OCI-LY3 (cell line): ENCODE results near the gene CTNNBIP1.

ENCODE experiments used
- H2AFZ ChIP-seq: fragments of 200-600, 300-600 bp; shearing (Covaris generic); 2 replicates; pipeline ENCODE4 v1.6.0; 2014; ENCODE audit warnings: antibody characterized with exemption, low read depth, low read length
- H3K27ac ChIP-seq: fragments of 200-600, 300-600 bp; sonication (generic); 2 replicates; pipeline ENCODE4 v1.5.1; 2014; ENCODE audit warnings: mild to moderate bottlenecking, low read length, moderate library complexity, mixed read lengths
- H3K27me3 ChIP-seq: fragments of 200-600, 300-600 bp; sonication (generic); 2 replicates; pipeline ENCODE4 v1.6.1; 2014; ENCODE audit warnings: low read depth, low read length, mixed read lengths
- H3K36me3 ChIP-seq: fragments of 200-600, 300-600 bp; sonication (generic); replicated peaks from 2 replicates; pipeline ENCODE3; 2014; ENCODE audit warnings: low read depth, low read length, mixed read lengths
- H3K4me1 ChIP-seq: fragments of 300-600, 200-600 bp; sonication (generic); 2 replicates; pipeline ENCODE4 v1.6.1; 2014; ENCODE audit warnings: low read length, mixed read lengths
- H3K4me2 ChIP-seq: fragments of 200-600, 300-600 bp; sonication (generic); 2 replicates; pipeline ENCODE4 v1.6.1; 2014; ENCODE audit warnings: low read length, mixed read lengths
- H3K4me3 ChIP-seq: fragments of 300-600, 200-600 bp; sonication (generic); 2 replicates; pipeline ENCODE4 v1.5.1; 2014; ENCODE audit warnings: antibody characterized with exemption, mild to moderate bottlenecking, low read length, moderate library complexity
- H3K79me2 ChIP-seq: fragments of 300-600, 200-600 bp; shearing (Covaris generic); 2 replicates; pipeline ENCODE4 v1.6.1; 2014; ENCODE audit warnings: mild to moderate bottlenecking, low read length, mixed read lengths
- H3K9ac ChIP-seq: fragments of 300-600, 200-600 bp; shearing (Covaris generic); 2 replicates; pipeline ENCODE4 v1.6.0; 2014; ENCODE audit warnings: mild to moderate bottlenecking, low read length, moderate library complexity
- H3K9me3 ChIP-seq: fragments of 200-600, 300-600 bp; shearing (Covaris generic); 2 replicates; pipeline ENCODE4 v1.6.1; 2014; ENCODE audit warnings: low read length, mixed read lengths; ENCODE audit not compliant: insufficient read depth
- H4K20me1 ChIP-seq: fragments of 200-600, 300-600 bp; sonication (generic); 2 replicates; pipeline ENCODE4 v1.6.1; 2016; ENCODE audit warnings: low read length, mixed read lengths; ENCODE audit not compliant: insufficient read depth
- CTCF ChIP-seq: fragments of 200-600, 300-600 bp; sonication (generic); IDR thresholded peaks from 2 replicates; pipeline ENCODE4 v1.5.1; 2014; ENCODE audit warnings: antibody characterized with exemption, low read length, low read depth
- EZH2phosphoT487 ChIP-seq: fragments of 200-600 bp; shearing (Covaris generic); IDR thresholded peaks from 2 replicates; pipeline ENCODE4 v1.6.1; 2018; ENCODE audit warnings: antibody characterized with exemption, mixed run types, low read depth

The CTNNBIP1 gene

GRCh38 chr1:9853249-9853595, 56.8 kb downstream of the CTNNBIP1 start:
- Histone ChIP-seq H3K9me3 (peaks cover 10% of the 10 kb centered on the region; the same call in 1 of the 2 replicates), H3K4me2 (no peak overlapping the region), H3K27me3 (no peaks in the 10 kb centered on the region), H3K4me3 (no peak overlapping the region), H3K27ac (no peak overlapping the region), H2AFZ (no peak overlapping the region), H3K4me1 (peaks cover 11% of the 10 kb centered on the region; the same call in 1 of the 2 replicates), H3K36me3 (no peaks in the 10 kb centered on the region), H4K20me1 (no peaks in the 10 kb centered on the region), H3K79me2 (no peaks in the 10 kb centered on the region), H3K9ac (no peak overlapping the region)
- TF ChIP-seq CTCF (no peak), EZH2phosphoT487 (no peak)

GRCh38 chr1:9852410-9853248, 57.4 kb downstream of the CTNNBIP1 start:
- no peak overlapping the region for H3K9ac ChIP-seq
- no peak overlapping the region for H3K4me2 ChIP-seq
- H3K4me1 ChIP-seq: peaks cover 11% of the 10 kb centered on the region; the same call in 1 of the 2 replicates
- no peak overlapping the region for H3K27ac ChIP-seq
- H3K36me3 ChIP-seq: no peaks in the 10 kb centered on the region
- no peaks in the 10 kb centered on the region for H4K20me1 ChIP-seq
- TF ChIP-seq CTCF (no peak), EZH2phosphoT487 (no peak)
- H2AFZ ChIP-seq: no peak overlapping the region
- H3K27me3 ChIP-seq: no peaks in the 10 kb centered on the region
- H3K4me3 ChIP-seq: no peak overlapping the region
- no peaks in the 10 kb centered on the region for H3K79me2 ChIP-seq
- peaks cover 10% of the 10 kb centered on the region; the same call in 1 of the 2 replicates for H3K9me3 ChIP-seq

- peaks cover 10% of the 10 kb centered on the region; the same call in 1 of the 2 replicates for H3K9me3 ChIP-seq
- no peaks in the 10 kb centered on the region for H3K27me3 ChIP-seq
- H4K20me1 ChIP-seq: no peaks in the 10 kb centered on the region
- no peak overlapping the region for H3K4me2 ChIP-seq
- H3K4me1 ChIP-seq: peaks cover 11% of the 10 kb centered on the region; the same call in 1 of the 2 replicates
- no peaks in the 10 kb centered on the region for H3K79me2 ChIP-seq
- no peak overlapping the region for H3K4me3 ChIP-seq
- H3K36me3 ChIP-seq: no peaks in the 10 kb centered on the region
- no peak overlapping the region for H3K9ac ChIP-seq
- no peak overlapping the region for H2AFZ ChIP-seq
- TF ChIP-seq EZH2phosphoT487 (no peak), CTCF (no peak)
- no peak overlapping the region for H3K27ac ChIP-seq
Measured at GRCh38 chr1:9852004-9852403, 58.1 kb downstream of the CTNNBIP1 start.

GRCh38 chr1:9850442-9851162, 59.5 kb downstream of the CTNNBIP1 start:
- Histone ChIP-seq H3K4me1 (peaks cover 11% of the 10 kb centered on the region; the same call in 1 of the 2 replicates), H3K27ac (no peak overlapping the region), H3K9ac (no peak overlapping the region), H3K9me3 (peaks cover 10% of the 10 kb centered on the region; the same call in 1 of the 2 replicates), H4K20me1 (no peaks in the 10 kb centered on the region), H2AFZ (no peak overlapping the region), H3K4me3 (peak overlapping the region; percentile 68), H3K27me3 (no peaks in the 10 kb centered on the region), H3K4me2 (peak overlapping the region; percentile 78), H3K36me3 (no peaks in the 10 kb centered on the region), H3K79me2 (no peaks in the 10 kb centered on the region)
- no peak for TF ChIP-seq EZH2phosphoT487
- no peak for TF ChIP-seq CTCF
